ENCODE data around the gene RAX2. TPM values are rescaled to one million over a fixed set of nuclear protein-coding genes. Genes with fewer than 3 reads are reported as not detected.
"Not testable (repeated sequence)": the region's sequence is repeated elsewhere in the genome, so short reads cannot be mapped to it uniquely, and the experiment has no call there.

Gene RAX2
- total RNA-seq, 1 experiment from 2014 or later = not detected

DNA sequence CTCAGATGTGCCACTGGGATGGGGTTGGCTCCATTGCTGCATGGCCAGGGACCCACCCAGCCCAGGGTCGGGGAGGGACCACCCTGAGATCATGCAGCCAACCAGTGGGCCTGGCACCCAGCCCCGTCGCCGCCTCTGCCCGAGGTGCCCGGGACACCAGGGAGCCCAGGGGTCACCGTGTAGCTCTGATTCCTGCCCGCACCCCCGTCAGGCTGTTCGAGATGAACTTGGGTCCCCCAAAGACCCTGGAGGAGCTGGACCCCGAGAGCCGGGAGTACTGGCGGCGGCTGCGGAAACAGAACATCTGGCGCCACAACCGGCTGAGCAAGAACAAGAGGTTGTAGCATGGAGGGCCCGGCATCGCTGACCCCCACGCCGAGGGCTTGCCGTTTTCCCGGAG lies 5.0 kb downstream of the RAX2 start:
- TF ChIP-seq, protein P1, sequence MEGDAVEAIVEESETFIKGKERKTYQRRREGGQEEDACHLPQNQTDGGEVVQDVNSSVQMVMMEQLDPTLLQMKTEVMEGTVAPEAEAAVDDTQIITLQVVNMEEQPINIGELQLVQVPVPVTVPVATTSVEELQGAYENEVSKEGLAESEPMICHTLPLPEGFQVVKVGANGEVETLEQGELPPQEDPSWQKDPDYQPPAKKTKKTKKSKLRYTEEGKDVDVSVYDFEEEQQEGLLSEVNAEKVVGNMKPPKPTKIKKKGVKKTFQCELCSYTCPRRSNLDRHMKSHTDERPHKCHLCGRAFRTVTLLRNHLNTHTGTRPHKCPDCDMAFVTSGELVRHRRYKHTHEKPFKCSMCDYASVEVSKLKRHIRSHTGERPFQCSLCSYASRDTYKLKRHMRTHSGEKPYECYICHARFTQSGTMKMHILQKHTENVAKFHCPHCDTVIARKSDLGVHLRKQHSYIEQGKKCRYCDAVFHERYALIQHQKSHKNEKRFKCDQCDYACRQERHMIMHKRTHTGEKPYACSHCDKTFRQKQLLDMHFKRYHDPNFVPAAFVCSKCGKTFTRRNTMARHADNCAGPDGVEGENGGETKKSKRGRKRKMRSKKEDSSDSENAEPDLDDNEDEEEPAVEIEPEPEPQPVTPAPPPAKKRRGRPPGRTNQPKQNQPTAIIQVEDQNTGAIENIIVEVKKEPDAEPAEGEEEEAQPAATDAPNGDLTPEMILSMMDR (IDR thresholded peaks at IDR 0.05; ENCODE audit: insufficient read depth in 1 of 2, low read depth in 1 of 2, low read length in 1 of 2, severe bottlenecking in 1 of 2, unreplicated experiment in 1 of 2) = no peak
- H3K4me1 ChIP-seq = peaks cover 4% of the 10 kb centered on the region; the same call in 1 of the 2 replicates
- H3K27ac Mint-ChIP-seq (ENCODE audit: unreplicated experiment) = no peak overlapping the region
- no peak overlapping the region for H3K4me3 ChIP-seq (ENCODE audit: low read depth, low read length)
- ChIA-PET POLR2A (no interaction called here), CTCF (no interaction called here)
- H3K4me1 Mint-ChIP-seq (ENCODE audit: low read depth, unreplicated experiment) = peaks cover under 1% of the 10 kb centered on the region
- no peaks in the 10 kb centered on the region for H3K27me3 ChIP-seq (replicated peaks; ENCODE audit: control insufficient read depth, insufficient read depth, low read length)
- DNase-seq = no peak
- intact Hi-C loops (cut with micrococcal nuclease; ENCODE audit: unreplicated experiment) = no loop called here
- no peaks in the 10 kb centered on the region for H3K27me3 Mint-ChIP-seq (ENCODE audit: insufficient read depth, unreplicated experiment)
- no peaks in the 10 kb centered on the region for H3K9me3 ChIP-seq
- peaks cover 2% of the 10 kb centered on the region for H3K36me3 ChIP-seq (ENCODE audit: control insufficient read depth, insufficient read depth, low read length)
- no TSS peak for BruUV-seq (replicated peaks)
- no peak overlapping the region for H3K4me3 Mint-ChIP-seq (ENCODE audit: unreplicated experiment)
- H3K9me3 Mint-ChIP-seq (ENCODE audit: unreplicated experiment) = no peaks in the 10 kb centered on the region
- peaks cover 18% of the 10 kb centered on the region for H3K36me3 Mint-ChIP-seq (ENCODE audit: insufficient read depth, unreplicated experiment)

- POLR2A ChIA-PET = no interaction called here
- H3K4me3 Mint-ChIP-seq (ENCODE audit: unreplicated experiment) = no peak overlapping the region
- H3K27ac Mint-ChIP-seq (ENCODE audit: unreplicated experiment) = no peak overlapping the region
- H3K4me1 Mint-ChIP-seq (ENCODE audit: low read depth, unreplicated experiment) = peaks cover 6% of the 10 kb centered on the region
- intact Hi-C loops (cut with micrococcal nuclease; ENCODE audit: unreplicated experiment) = no loop called here
- H3K9me3 ChIP-seq = no peaks in the 10 kb centered on the region
- CTCF ChIA-PET = interaction anchor here (0.7 kb wide), 1 partner anchor 16 kb away, joined by 3 read pairs; no protein-coding TSS in a partner anchor
- H3K36me3 ChIP-seq (ENCODE audit: control insufficient read depth, insufficient read depth, low read length) = peaks cover 2% of the 10 kb centered on the region
- BruUV-seq (replicated peaks) = no TSS peak
- no peak overlapping the region for H3K4me3 ChIP-seq (ENCODE audit: low read depth, low read length)
- no peaks in the 10 kb centered on the region for H3K27me3 Mint-ChIP-seq (ENCODE audit: insufficient read depth, unreplicated experiment)
- no peak for DNase-seq
- H3K27me3 ChIP-seq (replicated peaks; ENCODE audit: control insufficient read depth, insufficient read depth, low read length) = no peaks in the 10 kb centered on the region
- peaks cover 22% of the 10 kb centered on the region for H3K36me3 Mint-ChIP-seq (ENCODE audit: insufficient read depth, unreplicated experiment)
- TF ChIP-seq, protein P1 (IDR thresholded peaks at IDR 0.05; ENCODE audit: insufficient read depth in 1 of 2, low read depth in 1 of 2, low read length in 1 of 2, severe bottlenecking in 1 of 2, unreplicated experiment in 1 of 2) = no peak
- no peaks in the 10 kb centered on the region for H3K9me3 Mint-ChIP-seq (ENCODE audit: unreplicated experiment)
- H3K4me1 ChIP-seq = peaks cover 4% of the 10 kb centered on the region; the same call in 1 of the 2 replicates
Observed at GRCh38 chr19:3766520-3766919, 5.5 kb downstream of the RAX2 start.

DNA sequence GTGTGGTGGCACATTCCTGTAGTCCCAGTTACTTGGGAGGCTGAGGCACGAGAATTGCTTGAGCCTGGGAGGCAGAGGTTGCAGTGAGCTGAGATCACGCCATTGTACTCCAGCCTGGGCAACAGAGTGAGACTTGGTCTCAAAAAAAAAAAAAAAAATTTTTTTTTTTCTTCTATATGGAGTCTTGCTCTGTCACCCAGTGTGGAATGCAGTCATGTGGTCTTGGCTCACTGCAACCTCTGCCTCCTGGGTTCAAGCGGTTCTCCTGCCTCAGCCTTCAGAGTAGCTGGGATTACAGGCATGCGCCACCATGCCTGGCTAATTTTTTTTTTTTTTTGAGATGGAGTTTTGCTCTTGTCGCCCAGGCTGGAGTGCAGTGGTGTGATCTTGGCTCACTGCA lies 6.3 kb downstream of the RAX2 start:
- H3K27ac Mint-ChIP-seq (ENCODE audit: unreplicated experiment); H3K27me3 Mint-ChIP-seq (ENCODE audit: insufficient read depth, unreplicated experiment); POLR2A ChIA-PET; H3K4me1 ChIP-seq; intact Hi-C loops (cut with micrococcal nuclease; ENCODE audit: unreplicated experiment); H3K9me3 ChIP-seq; H3K4me3 Mint-ChIP-seq (ENCODE audit: unreplicated experiment); DNase-seq; H3K27me3 ChIP-seq (replicated peaks; ENCODE audit: control insufficient read depth, insufficient read depth, low read length); H3K4me3 ChIP-seq (ENCODE audit: low read depth, low read length); H3K36me3 ChIP-seq (ENCODE audit: control insufficient read depth, insufficient read depth, low read length); H3K9me3 Mint-ChIP-seq (ENCODE audit: unreplicated experiment); BruUV-seq (replicated peaks); H3K4me1 Mint-ChIP-seq (ENCODE audit: low read depth, unreplicated experiment): not testable (repeated sequence)
- H3K36me3 Mint-ChIP-seq (ENCODE audit: insufficient read depth, unreplicated experiment) = peaks cover 23% of the 10 kb centered on the region
- CTCF ChIA-PET = interaction anchor here (0.7 kb wide), 1 partner anchor 17 kb away, joined by 3 read pairs; no protein-coding TSS in a partner anchor

GRCh38 chr19:3765121-3765520 lies 6.9 kb downstream of the RAX2 start:
- Mint-ChIP-seq H3K36me3 (ENCODE audit: insufficient read depth, unreplicated experiment) (peaks cover 23% of the 10 kb centered on the region), H3K27me3 (ENCODE audit: insufficient read depth, unreplicated experiment) (no peaks in the 10 kb centered on the region), H3K4me3 (ENCODE audit: unreplicated experiment) (no peak overlapping the region), H3K4me1 (ENCODE audit: low read depth, unreplicated experiment) (peaks cover 8% of the 10 kb centered on the region), H3K27ac (ENCODE audit: unreplicated experiment) (no peak overlapping the region), H3K9me3 (ENCODE audit: unreplicated experiment) (no peaks in the 10 kb centered on the region)
- CTCF ChIA-PET = no interaction called here
- no TSS peak for BruUV-seq (replicated peaks)
- no peak overlapping the region for H3K4me3 ChIP-seq (ENCODE audit: low read depth, low read length)
- intact Hi-C loops (cut with micrococcal nuclease; ENCODE audit: unreplicated experiment) = no loop called here
- no peaks in the 10 kb centered on the region for H3K27me3 ChIP-seq (replicated peaks; ENCODE audit: control insufficient read depth, insufficient read depth, low read length)
- H3K9me3 ChIP-seq = no peaks in the 10 kb centered on the region
- TF ChIP-seq, protein P1 (IDR thresholded peaks at IDR 0.05; ENCODE audit: insufficient read depth in 1 of 2, low read depth in 1 of 2, low read length in 1 of 2, severe bottlenecking in 1 of 2, unreplicated experiment in 1 of 2) = no peak
- H3K36me3 ChIP-seq (ENCODE audit: control insufficient read depth, insufficient read depth, low read length) = peaks cover 2% of the 10 kb centered on the region
- POLR2A ChIA-PET = no interaction called here
- H3K4me1 ChIP-seq = peaks cover 4% of the 10 kb centered on the region; the same call in 1 of the 2 replicates
- no peak for DNase-seq

Data from Caco-2 (cell line).